Activated CD8-positive, alpha-beta T cell treated with anti-CD3 and anti-CD28 coated beads for 36 hours (primary cell): ENCODE data around the gene DGKD. TPM values are rescaled to one million over a fixed set of nuclear protein-coding genes. Genes with fewer than 3 reads are reported as not detected.

Source experiments
- ATAC-seq: fragments of 200-7000 bp; cut with Tn5 transposase; one replicate; pipeline ENCODE4 v1.10.0; 2021; ENCODE audit warnings: mild to moderate bottlenecking, moderate library complexity
- CTCF ChIA-PET: fragments of 350-600 bp; sonication (Branson Sonifier 250); formaldehyde crosslinking; loops from one replicate; lab custom pipeline; 2021; ENCODE audit warnings: antibody characterized with exemption; lab: Charles Lee
- POLR2A ChIA-PET: fragments of 350-600 bp; sonication (Branson Sonifier 250); formaldehyde crosslinking; loops from one replicate; lab custom pipeline; 2021; ENCODE audit warnings: antibody characterized with exemption; lab: Charles Lee
- DNase-seq: peaks from one replicate; pipeline ENCODE4 v3.0.0-alpha.2; 2020
- H3K27ac Mint-ChIP-seq: one replicate; pipeline ENCODE4 v1.8.0; 2021; ENCODE audit warnings: mild to moderate bottlenecking, mixed read lengths
- H3K27me3 Mint-ChIP-seq: one replicate; pipeline ENCODE4 v1.8.0; 2021; ENCODE audit warnings: mixed read lengths
- H3K36me3 Mint-ChIP-seq: one replicate; pipeline ENCODE4 v1.8.0; 2021; ENCODE audit warnings: low read depth, mixed read lengths
- H3K4me1 Mint-ChIP-seq: one replicate; pipeline ENCODE4 v1.8.0; 2021; ENCODE audit warnings: low read depth, mixed read lengths
- H3K4me3 Mint-ChIP-seq: one replicate; pipeline ENCODE4 v1.8.0; 2021; ENCODE audit warnings: mild to moderate bottlenecking, moderate library complexity, mixed read lengths
- H3K9me3 Mint-ChIP-seq: one replicate; pipeline ENCODE4 v1.8.0; 2021; ENCODE audit warnings: mixed read lengths
- CTCF ChIP-seq: fragments of 200-600 bp; IDR thresholded peaks from one replicate; pipeline ENCODE4 v1.8.0; 2022; ENCODE audit warnings: antibody characterized with exemption, mild to moderate bottlenecking
- intact Hi-C: fragments of 100-400 bp; cut with micrococcal nuclease; formaldehyde crosslinking; loops from one replicate; pipeline ENCODE4 v1.10.0; 2022
- total RNA-seq, 2 experiments: library from RNA; stranded (reverse); gene quantifications; one replicate each; pipeline ENCODE4 v1.2.3, GENCODE V29; 2021

DGKD gene
- total RNA-seq, 2 experiments from 2014 or later, result 89.6 to 99.5 TPM

DNA sequence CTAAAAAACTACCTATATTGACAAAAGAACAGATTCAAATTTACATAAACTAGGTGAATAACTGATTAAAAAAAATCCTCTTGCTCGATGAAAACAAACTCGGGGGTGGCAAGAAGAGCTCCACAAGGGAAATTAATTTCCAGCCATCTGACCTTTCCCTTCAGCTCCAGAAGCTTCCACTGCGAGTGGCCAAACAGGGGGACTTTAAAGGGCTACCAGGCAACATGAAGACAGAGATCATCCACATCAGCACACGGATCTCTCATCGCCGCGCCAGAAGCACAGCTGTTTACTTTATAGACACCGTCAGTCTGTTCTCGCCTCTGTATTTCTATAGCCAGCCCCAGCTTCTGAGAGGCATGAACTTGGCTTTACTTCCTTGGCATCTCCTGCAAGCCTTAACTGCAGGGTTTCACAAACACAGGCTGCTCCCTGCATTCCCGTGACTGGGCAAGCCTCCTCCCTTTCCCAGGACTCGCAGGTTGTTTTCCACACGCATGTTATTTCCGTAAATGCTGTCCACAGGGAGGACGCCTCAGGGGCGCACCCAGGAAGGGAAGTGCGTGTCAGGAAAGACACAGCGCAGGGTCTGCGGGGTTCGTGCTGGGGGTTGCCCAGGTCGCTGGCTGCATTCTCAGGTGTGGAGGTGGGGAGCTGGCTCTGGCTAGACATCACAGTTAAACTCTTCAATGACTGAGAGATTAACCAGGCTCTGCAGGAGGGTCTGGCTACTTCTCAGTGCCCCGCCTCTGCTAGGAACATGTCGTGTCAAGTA lies 127.3 kb downstream of the DGKD start:
- CTCF ChIA-PET, result no interaction called here
- Mint-ChIP-seq H3K27me3 (no peaks in the 10 kb centered on the region), H3K27ac (no peak overlapping the region), H3K9me3 (no peaks in the 10 kb centered on the region), H3K4me1 (no peaks in the 10 kb centered on the region), H3K36me3 (peaks cover 2% of the 10 kb centered on the region), H3K4me3 (no peak overlapping the region)
- intact Hi-C loops, result no loop called here
- no peak for TF ChIP-seq CTCF
- DNase-seq (no peak), ATAC-seq (no peak)
- POLR2A ChIA-PET, result no interaction called here

- intact Hi-C loops, result no loop called here
- ATAC-seq (no peak), DNase-seq (no peak)
- no peak for TF ChIP-seq CTCF
- no peak overlapping the region for H3K4me3 Mint-ChIP-seq
- no peaks in the 10 kb centered on the region for H3K27me3 Mint-ChIP-seq
- H3K4me1 Mint-ChIP-seq, result no peaks in the 10 kb centered on the region
- no peaks in the 10 kb centered on the region for H3K9me3 Mint-ChIP-seq
- H3K27ac Mint-ChIP-seq, result no peak overlapping the region
- ChIA-PET CTCF (no interaction called here), POLR2A (no interaction called here)
- peaks cover 2% of the 10 kb centered on the region for H3K36me3 Mint-ChIP-seq
Measured at GRCh38 chr2:233482616-233483015, 128.3 kb downstream of the DGKD start.

DNA sequence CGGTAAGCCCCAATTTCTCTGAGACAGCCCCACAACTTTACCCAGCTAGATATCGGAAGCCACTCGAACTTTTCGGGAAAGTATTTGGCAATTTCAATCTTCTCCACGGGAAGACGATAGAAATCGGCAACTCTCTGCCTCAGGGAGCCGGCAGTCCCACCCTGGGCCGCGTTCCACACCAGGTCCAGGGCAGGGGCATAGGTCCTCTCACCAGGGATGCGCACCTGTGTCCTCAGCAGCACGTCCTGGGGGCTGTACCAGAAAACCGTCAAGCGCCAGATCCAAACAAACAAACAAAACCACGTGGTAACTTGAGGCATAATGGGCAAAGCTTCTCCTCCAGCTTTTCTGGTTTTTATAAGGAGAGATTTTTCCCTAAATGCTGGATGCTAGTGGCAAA lies 131.4 kb downstream of the DGKD start:
- ATAC-seq (no peak), DNase-seq (no peak)
- CTCF ChIA-PET, result no interaction called here
- H3K27ac Mint-ChIP-seq, result no peak overlapping the region
- H3K36me3 Mint-ChIP-seq, result peaks cover 4% of the 10 kb centered on the region
- no peaks in the 10 kb centered on the region for H3K27me3 Mint-ChIP-seq
- H3K4me3 Mint-ChIP-seq, result no peak overlapping the region
- H3K9me3 Mint-ChIP-seq, result no peaks in the 10 kb centered on the region
- intact Hi-C loops, result no loop called here
- POLR2A ChIA-PET, result no interaction called here
- H3K4me1 Mint-ChIP-seq, result no peaks in the 10 kb centered on the region
- TF ChIP-seq CTCF, result no peak

- H3K4me3 Mint-ChIP-seq, result no peak overlapping the region
- no peaks in the 10 kb centered on the region for H3K27me3 Mint-ChIP-seq
- peaks cover 4% of the 10 kb centered on the region for H3K36me3 Mint-ChIP-seq
- ChIA-PET POLR2A (interaction anchor here (1.1 kb wide), 1 partner anchor 14 kb away, joined by 5 read pairs; no protein-coding TSS in a partner anchor), CTCF (no interaction called here)
- intact Hi-C loops, result no loop called here
- H3K9me3 Mint-ChIP-seq, result no peaks in the 10 kb centered on the region
- H3K27ac Mint-ChIP-seq, result no peak overlapping the region
- ATAC-seq, result no peak
- no peak for DNase-seq
- TF ChIP-seq CTCF, result no peak
- no peaks in the 10 kb centered on the region for H3K4me1 Mint-ChIP-seq
Measured at GRCh38 chr2:233486357-233486756, 132.1 kb downstream of the DGKD start.

DNA sequence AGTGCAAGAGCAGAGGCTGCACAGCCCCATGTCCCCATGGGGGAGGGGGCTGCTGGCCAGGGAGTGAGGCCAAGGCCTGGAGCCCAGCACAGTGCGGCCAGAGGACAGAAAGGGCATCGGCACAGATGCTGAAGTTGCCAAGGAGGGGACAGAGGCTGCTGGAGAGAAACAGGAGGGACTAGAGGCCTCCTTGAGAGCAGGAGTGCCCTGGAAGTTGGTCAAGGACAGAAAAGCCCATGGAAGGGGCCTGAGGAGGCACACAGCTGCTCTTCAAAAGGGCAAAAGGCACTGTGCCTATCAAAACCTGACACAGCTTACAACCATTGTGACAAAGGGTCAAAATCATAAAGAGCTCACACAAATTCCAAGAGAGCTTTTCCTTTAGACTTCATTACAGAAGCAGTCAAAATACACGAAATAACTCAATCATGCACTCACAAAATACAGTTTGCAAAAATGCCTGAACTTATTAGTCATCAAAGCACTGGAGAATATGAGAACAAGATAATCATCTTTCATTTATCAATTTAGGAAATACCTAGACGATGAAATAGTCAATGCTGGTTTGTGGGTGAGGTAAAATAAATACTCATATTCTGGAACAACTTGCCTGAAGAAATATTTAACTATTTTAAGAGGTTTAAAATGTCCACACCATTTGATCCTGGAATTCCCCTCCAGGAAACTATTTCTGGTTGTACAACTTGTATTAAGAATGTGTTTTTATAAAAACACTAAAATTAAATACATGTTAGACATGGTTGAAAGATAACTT lies 132.7 kb downstream of the DGKD start:
- intact Hi-C loops, result no loop called here
- POLR2A ChIA-PET, result interaction anchor here (1.1 kb wide), 1 partner anchor 14 kb away, joined by 5 read pairs; no protein-coding TSS in a partner anchor
- no peak for DNase-seq
- TF ChIP-seq CTCF, result no peak
- no peak for ATAC-seq
- H3K4me1 Mint-ChIP-seq, result no peaks in the 10 kb centered on the region
- CTCF ChIA-PET, result no interaction called here
- peaks cover 6% of the 10 kb centered on the region for H3K36me3 Mint-ChIP-seq
- H3K9me3 Mint-ChIP-seq, result no peaks in the 10 kb centered on the region
- no peak overlapping the region for H3K4me3 Mint-ChIP-seq
- H3K27ac Mint-ChIP-seq, result no peak overlapping the region
- no peaks in the 10 kb centered on the region for H3K27me3 Mint-ChIP-seq
